Measurements from ENCODE around the gene ZFYVE28. TPM values are rescaled to one million over a fixed set of nuclear protein-coding genes. Genes with fewer than 3 reads are reported as not detected.

ZFYVE28 gene
- total RNA-seq, 3 donors from 2014 or later = 12.3 to 14.1 (median 13.9) TPM

GRCh38 chr4:2397596-2398379, 20.7 kb downstream of the ZFYVE28 start:
- intact Hi-C loops (cut with DNase I; ENCODE audit: low total_unique reads) = no loop called here
- H3K27me3 ChIP-seq = no peaks in the 10 kb centered on the region
- TF ChIP-seq POLR2AphosphoS5 (IDR thresholded peaks at IDR 0.05) = no peak
- no peak for TF ChIP-seq POLR2A (IDR thresholded peaks at IDR 0.05)
- TF ChIP-seq, protein P1, sequence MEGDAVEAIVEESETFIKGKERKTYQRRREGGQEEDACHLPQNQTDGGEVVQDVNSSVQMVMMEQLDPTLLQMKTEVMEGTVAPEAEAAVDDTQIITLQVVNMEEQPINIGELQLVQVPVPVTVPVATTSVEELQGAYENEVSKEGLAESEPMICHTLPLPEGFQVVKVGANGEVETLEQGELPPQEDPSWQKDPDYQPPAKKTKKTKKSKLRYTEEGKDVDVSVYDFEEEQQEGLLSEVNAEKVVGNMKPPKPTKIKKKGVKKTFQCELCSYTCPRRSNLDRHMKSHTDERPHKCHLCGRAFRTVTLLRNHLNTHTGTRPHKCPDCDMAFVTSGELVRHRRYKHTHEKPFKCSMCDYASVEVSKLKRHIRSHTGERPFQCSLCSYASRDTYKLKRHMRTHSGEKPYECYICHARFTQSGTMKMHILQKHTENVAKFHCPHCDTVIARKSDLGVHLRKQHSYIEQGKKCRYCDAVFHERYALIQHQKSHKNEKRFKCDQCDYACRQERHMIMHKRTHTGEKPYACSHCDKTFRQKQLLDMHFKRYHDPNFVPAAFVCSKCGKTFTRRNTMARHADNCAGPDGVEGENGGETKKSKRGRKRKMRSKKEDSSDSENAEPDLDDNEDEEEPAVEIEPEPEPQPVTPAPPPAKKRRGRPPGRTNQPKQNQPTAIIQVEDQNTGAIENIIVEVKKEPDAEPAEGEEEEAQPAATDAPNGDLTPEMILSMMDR (IDR thresholded peaks at IDR 0.05) = no peak

GRCh38 chr4:2396781-2397368, 21.6 kb downstream of the ZFYVE28 start:
- no peak overlapping the region for H3K27ac ChIP-seq
- TF ChIP-seq, protein P1 (IDR thresholded peaks at IDR 0.05) = no peak
- TF ChIP-seq POLR2A (IDR thresholded peaks at IDR 0.05) (no peak), POLR2AphosphoS5 (IDR thresholded peaks at IDR 0.05) (no peak)
- H3K27me3 ChIP-seq = no peaks in the 10 kb centered on the region
- intact Hi-C loops (cut with DNase I; ENCODE audit: low total_unique reads) = no loop called here
- no peak for DNase-seq (ENCODE audit: low spot score in 2 of 2)
- H3K4me3 ChIP-seq = no peak overlapping the region
- H3K36me3 ChIP-seq = no peaks in the 10 kb centered on the region
- H3K4me1 ChIP-seq = peaks cover 0 to 3% of the 10 kb centered on the region in 2 donors
- no peaks in the 10 kb centered on the region for H3K9me3 ChIP-seq

More at GRCh38 chr4:2397596-2398379, 20.7 kb downstream of the ZFYVE28 start:
- DNase-seq (ENCODE audit: low spot score in 2 of 2) = no peak
- no peak overlapping the region for H3K27ac ChIP-seq
- H3K36me3 ChIP-seq = no peaks in the 10 kb centered on the region
- H3K9me3 ChIP-seq = no peaks in the 10 kb centered on the region
- H3K4me3 ChIP-seq = no peak overlapping the region
- peaks cover 0 to 9% of the 10 kb centered on the region in 2 donors for H3K4me1 ChIP-seq

DNA sequence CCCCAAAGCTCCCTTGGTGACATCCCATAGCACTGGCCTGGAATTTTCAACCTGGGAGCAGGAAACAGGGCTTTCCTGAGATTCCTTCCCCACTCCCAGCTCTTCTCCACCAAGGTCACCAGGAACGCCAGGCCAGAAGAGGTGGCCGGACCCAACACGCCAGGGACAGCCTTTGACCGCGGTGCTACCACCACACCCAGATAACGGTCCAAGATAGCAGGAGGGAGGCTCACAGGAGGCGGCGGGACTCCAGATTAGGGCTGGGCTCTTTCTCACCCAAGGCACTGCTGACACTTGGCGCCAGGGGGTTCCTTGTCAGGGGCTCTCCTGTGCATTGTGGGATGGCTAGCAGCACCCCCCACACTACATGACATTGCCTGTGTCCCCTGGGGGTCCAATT, 22.9 kb downstream of the ZFYVE28 start:
- H3K36me3 ChIP-seq = no peaks in the 10 kb centered on the region
- intact Hi-C loops (cut with DNase I; ENCODE audit: low total_unique reads) = no loop called here
- no peak overlapping the region for H3K27ac ChIP-seq
- H3K27me3 ChIP-seq = no peaks in the 10 kb centered on the region
- DNase-seq (ENCODE audit: low spot score in 2 of 2) = no peak
- no peaks in the 10 kb centered on the region for H3K4me1 ChIP-seq
- TF ChIP-seq, protein P1 (IDR thresholded peaks at IDR 0.05) = no peak
- TF ChIP-seq POLR2AphosphoS5 (IDR thresholded peaks at IDR 0.05) (no peak), POLR2A (IDR thresholded peaks at IDR 0.05) (no peak)
- H3K9me3 ChIP-seq = no peaks in the 10 kb centered on the region
- H3K4me3 ChIP-seq = no peak overlapping the region

DNA sequence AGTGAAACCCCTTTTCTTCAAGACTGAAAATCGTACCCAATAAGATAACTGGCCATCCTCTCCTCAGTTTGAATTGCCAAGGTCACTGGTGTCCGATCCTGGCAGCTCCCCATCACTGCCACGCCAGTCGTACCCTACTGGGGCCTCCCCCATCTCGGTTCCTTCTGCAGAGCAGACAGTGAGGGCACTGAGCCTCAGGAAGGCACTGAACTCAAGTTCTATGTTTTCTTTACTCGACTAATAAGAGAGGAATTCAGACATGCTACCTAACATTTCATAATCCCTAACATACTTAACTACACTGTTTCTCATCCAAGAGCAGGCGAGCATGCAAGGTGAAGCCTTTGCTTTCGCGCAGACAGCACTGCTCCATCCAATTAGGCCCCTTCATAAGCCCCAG, 23.4 kb downstream of the ZFYVE28 start:
- no peak for TF ChIP-seq POLR2A (IDR thresholded peaks at IDR 0.05)
- no peak for TF ChIP-seq POLR2AphosphoS5 (IDR thresholded peaks at IDR 0.05)
- TF ChIP-seq, protein P1 (IDR thresholded peaks at IDR 0.05) = no peak
- no peaks in the 10 kb centered on the region for H3K27me3 ChIP-seq
- no peaks in the 10 kb centered on the region for H3K9me3 ChIP-seq
- H3K36me3 ChIP-seq = no peaks in the 10 kb centered on the region
- intact Hi-C loops (cut with DNase I; ENCODE audit: low total_unique reads) = no loop called here
- no peaks in the 10 kb centered on the region for H3K4me1 ChIP-seq
- H3K27ac ChIP-seq = no peak overlapping the region
- no peak overlapping the region for H3K4me3 ChIP-seq
- no peak for DNase-seq (ENCODE audit: low spot score in 2 of 2)

DNA sequence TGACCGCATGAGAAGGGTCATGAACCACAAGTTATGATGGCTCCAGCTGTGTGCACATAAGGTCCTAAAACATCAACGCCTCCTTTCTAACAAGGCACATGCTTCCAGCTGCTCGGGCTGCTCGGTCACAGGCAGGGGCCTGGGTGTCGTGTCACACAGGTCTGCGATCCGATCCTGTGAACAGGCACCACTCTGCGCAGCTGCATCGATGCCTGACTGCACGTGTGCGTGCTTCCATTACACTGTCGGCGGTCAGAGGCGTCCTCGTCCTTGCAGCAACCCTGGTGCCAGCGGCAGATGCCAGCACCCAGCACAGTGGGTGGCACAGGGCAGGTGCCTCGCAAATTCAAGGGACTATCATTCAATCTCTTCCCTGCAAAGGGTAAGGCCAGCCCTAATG, 23.9 kb downstream of the ZFYVE28 start:
- Histone ChIP-seq H3K27me3 (no peaks in the 10 kb centered on the region), H3K36me3 (no peaks in the 10 kb centered on the region), H3K9me3 (no peaks in the 10 kb centered on the region), H3K4me1 (no peaks in the 10 kb centered on the region), H3K4me3 (no peak overlapping the region), H3K27ac (no peak overlapping the region)
- DNase-seq (ENCODE audit: low spot score in 2 of 2) = no peak
- TF ChIP-seq POLR2A (IDR thresholded peaks at IDR 0.05) = no peak
- intact Hi-C loops (cut with DNase I; ENCODE audit: low total_unique reads) = no loop called here
